Inferior parietal cortex (tissue), 1 donor: Measurements from ENCODE around the gene BBX.
A peak's percentile ranks its signal among the peaks of the same experiment; 100 is the strongest.

Experiments
- DNase-seq: peaks from one replicate; pipeline ENCODE4 v3.0.0-alpha.2; 2016; ENCODE audit errors: extremely low spot score

BBX gene

GRCh38 chr3:107522510-107523288 is at the start of gene BBX:
BBX (plus strand) TSS chr3:107522962; CDS start chr3:107710461, 187,499 bp downstream.
- peak; percentile 94 for DNase-seq

GRCh38 chr3:107476462-107476861 is 46.3 kb upstream of the BBX start:
- DNase-seq: no peak

- DNase-seq: no peak
Measured at GRCh38 chr3:107487490-107487889, 35.3 kb upstream of the BBX start.

- DNase-seq: no peak
Measured at GRCh38 chr3:107488942-107489341, 33.8 kb upstream of the BBX start.

- DNase-seq: no peak
Measured at GRCh38 chr3:107493134-107493533, 29.6 kb upstream of the BBX start.

DNA sequence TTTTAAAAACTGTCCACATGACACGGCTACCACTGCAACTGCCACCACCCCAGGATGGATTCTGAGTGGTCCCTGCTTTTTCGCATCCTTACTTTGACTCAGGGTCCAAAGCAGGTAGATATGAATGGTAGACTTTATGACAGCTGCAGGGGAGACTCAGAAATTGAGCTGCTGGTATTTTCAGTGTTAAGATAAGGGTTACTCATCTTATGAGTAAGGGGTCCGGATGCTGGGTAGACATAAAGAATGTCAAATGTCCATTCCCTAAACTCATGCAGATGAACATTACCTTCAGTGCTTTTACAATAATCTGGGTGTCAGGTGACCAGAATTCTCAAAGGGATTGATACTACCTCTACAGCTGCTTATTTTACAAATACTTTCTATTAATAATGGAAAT is 25.9 kb upstream of the BBX start:
- DNase-seq: no peak

GRCh38 chr3:107498646-107499045 is 24.1 kb upstream of the BBX start:
- DNase-seq: no peak

GRCh38 chr3:107506458-107506857 is 16.3 kb upstream of the BBX start:
- no peak for DNase-seq

GRCh38 chr3:107508331-107508730 is 14.4 kb upstream of the BBX start:
- DNase-seq: no peak

DNA sequence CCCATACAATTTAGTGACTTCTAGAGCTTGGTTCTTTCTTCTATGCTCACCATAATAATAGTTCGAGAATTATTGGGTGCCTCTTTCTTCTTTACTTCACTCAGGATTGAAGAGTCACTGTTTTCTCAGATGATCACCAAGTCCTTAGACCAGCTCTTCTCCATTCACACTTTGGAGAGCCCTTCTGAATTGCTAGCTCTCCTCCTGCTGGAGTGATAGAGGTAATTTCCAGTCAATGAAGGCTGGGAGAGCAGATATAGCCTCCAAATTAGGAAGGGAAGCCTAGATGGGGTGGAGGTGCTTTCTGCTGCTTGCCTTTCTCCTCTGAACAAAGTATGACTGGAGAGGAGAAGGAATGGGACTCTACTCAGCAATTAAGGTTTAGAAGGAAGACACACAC is 10.7 kb upstream of the BBX start:
- no peak for DNase-seq

DNA sequence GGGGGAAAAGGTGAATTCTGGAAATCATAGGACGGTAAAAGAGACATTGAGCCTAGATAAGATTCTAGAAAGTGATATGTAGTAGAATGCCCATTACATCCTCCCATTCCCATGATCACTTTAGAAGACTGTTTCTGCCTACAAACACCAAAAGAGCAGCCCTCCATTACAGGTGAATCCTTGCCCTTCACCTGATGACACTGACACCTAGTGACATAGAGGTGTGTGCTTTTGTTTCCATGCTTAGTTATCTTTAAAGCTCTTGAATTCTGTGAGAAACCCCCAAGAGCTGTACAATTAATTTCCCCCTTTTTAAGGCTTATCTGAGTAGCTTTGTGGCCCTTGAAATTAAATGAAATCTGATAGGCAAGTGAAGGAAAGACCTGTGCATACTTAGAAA is 8.3 kb upstream of the BBX start:
- DNase-seq: no peak

- no peak for DNase-seq
Measured at GRCh38 chr3:107516475-107516874, 6.3 kb upstream of the BBX start.

DNA sequence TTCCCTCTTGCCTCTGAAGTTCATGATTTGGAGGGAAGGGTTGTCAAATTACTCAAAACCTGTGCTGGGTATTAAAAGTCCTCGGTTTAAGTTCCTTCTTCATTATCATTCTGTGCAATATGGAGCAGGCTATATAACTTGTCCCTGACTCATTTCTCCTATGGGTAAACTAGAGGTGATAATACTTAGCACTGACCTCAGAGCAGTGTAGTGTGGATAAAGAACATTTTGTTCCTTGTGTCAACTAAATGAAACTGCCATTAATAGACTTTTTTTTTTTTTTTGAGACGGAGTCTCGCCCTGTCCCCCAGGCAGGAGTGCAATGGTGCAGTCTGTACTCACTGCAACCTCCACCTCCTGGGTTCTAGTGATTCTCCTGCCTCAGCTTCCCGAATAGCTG is 2.2 kb upstream of the BBX start:
- no peak for DNase-seq

- DNase-seq: no peak
Measured at GRCh38 chr3:107521469-107522059, 1.2 kb upstream of the BBX start.

GRCh38 chr3:107523289-107523538 is 452 bp downstream of the BBX start:
- DNase-seq: no peak

DNA sequence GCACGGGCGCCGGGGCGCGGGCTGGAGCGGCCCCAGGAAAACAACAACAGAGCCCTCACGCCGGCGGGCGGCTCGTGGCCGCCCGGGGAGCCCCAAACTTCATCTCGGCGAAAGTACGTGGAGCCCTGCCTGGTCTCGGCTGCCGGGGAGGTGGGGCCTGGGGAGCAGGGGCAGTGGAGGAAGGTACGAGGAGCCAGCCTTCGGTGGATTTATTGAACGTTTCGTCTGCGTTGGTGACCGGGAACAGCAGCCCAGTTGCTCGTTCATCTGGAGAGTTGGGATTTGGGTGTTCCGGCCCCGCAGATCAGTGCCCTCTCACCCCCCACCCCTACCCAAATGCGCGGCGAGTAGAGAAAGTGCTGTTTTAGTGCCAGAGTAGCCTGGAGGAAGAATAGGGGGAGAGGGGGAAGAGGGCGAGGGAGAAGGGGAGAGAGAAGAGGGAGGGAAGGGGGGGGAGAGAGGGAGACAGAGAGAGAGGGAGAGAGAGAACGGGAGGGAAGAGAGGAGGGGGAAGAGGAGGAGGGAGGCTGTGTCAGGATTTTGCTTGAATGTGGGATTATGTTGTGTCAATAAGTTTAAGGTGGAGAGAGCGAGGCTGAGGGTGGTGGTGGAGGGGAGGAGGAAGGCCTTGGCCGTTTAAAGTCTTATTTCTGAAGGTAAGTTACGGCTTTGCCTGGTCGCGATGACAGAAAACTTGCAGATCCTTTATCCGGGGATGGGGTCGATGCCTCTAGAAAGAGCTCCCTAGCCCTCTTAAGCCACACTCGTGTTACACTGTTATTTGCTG is 970 bp downstream of the BBX start:
- DNase-seq: peak; percentile 60

- no peak for DNase-seq
Measured at GRCh38 chr3:107524326-107524840, 1.6 kb downstream of the BBX start.

GRCh38 chr3:107524841-107525643 is 2.3 kb downstream of the BBX start:
- peak; percentile 38 for DNase-seq

DNA sequence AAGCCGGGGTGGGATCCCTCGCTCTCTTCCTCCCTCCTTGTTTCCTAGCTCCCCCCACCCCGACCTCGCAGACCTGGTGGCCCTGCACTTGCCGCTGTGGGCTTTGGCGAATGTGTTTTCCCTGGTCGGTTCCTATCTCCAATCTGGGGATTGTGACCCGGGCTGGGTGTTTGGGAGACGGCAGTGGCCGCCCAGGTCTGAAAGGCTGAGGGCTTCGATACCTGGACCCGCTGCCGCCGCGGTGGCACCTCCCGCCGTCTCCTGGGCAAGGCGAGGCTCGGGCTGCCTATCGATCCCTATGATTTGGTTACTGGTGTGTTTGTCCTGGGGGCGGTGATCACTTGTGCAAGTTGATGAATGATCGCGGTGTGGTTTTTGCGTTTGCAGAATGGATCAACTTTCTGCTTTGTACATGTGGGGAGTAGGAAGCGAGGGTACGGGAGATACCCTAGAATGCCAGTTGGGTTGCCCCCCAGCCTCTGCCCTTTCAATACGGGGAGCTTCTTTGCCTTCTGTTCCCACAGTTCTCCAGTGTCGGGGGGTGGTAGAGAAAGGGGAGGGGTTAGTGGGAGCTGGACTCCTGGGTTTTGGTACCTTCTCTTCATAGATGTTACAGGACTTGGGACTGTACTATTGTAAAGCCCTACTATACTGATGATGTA is 3.0 kb downstream of the BBX start:
- no peak for DNase-seq

DNA sequence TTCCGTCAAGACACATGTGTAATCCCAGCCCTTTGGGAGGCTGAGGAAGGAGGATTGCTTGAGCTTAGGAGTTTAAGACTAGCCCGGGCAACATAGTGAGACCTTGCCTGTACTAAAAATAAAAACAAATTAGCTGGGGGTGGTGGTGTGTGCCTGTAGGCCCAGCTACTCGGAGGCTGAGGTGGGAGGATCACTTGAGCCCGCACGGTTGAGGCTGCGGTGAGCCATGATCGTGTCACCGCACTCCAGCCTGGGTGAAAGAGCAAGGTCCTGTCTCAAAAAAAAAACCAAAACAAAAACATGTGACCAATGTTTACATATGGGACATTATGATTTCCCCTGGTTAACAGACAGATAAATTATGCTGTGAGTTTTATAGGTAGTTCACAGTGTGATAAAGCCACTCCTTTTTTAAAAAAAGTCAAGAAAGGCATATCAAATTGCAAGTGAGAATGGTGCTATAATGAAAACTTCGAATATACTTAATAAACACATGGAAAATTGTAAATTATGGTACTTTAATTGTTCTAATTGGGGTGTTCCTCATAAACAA is 9.2 kb downstream of the BBX start:
- DNase-seq: no peak

DNA sequence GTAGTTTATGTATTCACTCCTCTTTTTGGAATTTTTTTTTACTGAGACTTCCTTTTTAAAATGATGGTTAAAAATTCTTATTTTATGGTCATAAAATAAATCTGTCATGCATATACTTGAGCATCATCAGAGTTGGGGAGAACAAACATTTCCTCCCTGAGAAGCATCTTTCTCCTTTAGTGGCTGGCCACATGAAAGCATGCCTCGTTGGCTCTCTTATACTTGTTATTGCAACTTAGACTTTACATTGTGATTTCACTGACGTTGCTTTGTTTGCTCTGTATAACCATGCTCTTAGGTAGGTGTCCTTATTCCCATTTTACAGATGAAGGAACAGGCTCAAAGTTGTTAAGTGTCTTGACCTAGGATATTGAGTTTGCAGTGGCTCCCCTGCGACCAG is 18.1 kb downstream of the BBX start:
- DNase-seq: no peak
